T-cell (primary cell): ENCODE measurements around the gene IFI6. TPM values are rescaled to one million over a fixed set of nuclear protein-coding genes. Genes with fewer than 3 reads are reported as not detected.
"Not testable (repeated sequence)": the region's sequence is repeated elsewhere in the genome, so short reads cannot be mapped to it uniquely, and the experiment has no call there.

Source experiments
- ATAC-seq, 4 experiments: fragments of 200-7000 bp in 3 of 4; fragments of 150-1000 bp in 1 of 4; cut with Tn5 transposase; replicated peaks in 1 of 4; 1 replicate in 3 of 4; 2 replicates in 1 of 4; pipeline ENCODE4 v1.10.0; 2021; ENCODE audit warnings: moderate library complexity in 3 of 4, mild to moderate bottlenecking in 2 of 4, moderate number of reproducible peaks in 1 of 4
- CTCF ChIA-PET, 2 donors: fragments of 300-600 bp; sonication (Branson Sonifier 250); formaldehyde crosslinking; loops; one replicate each; lab custom pipeline; 2022; ENCODE audit warnings: antibody characterized with exemption in 2 of 2; lab: Charles Lee
- POLR2A ChIA-PET, 2 donors: fragments of 300-600 bp; sonication (Branson Sonifier 250); formaldehyde crosslinking; loops; one replicate each; lab custom pipeline; 2022; ENCODE audit warnings: antibody characterized with exemption in 2 of 2; lab: Charles Lee
- DNase-seq, 35 experiments: peaks; one replicate each; pipeline versions ENCODE4 v3.0.0 to v3.0.0-alpha.2; 2013 to 2023
- H3K27ac ChIP-seq: one replicate; pipeline ENCODE4 v1.5.1; 2013; ENCODE audit warnings: low read length
- H3K27me3 ChIP-seq, 2 experiments: replicated peaks in 1 of 2; 1 replicate in 1 of 2; 2 replicates in 1 of 2; pipeline versions ENCODE4 v1.6.1 to v1.7.0; 2013; ENCODE audit warnings: low read length in 1 of 2, mixed read lengths in 1 of 2; ENCODE audit not compliant: control insufficient read depth in 2 of 2, insufficient read depth in 2 of 2; ENCODE audit errors: extremely low read depth in 1 of 2
- H3K36me3 ChIP-seq, 2 donors: 1 replicate in 1 of 2; 2 replicates in 1 of 2; pipeline versions ENCODE4 v1.6.1 to v1.7.0; 2013; ENCODE audit warnings: low read length in 1 of 2; ENCODE audit not compliant: control insufficient read depth in 2 of 2, insufficient read depth in 1 of 2; ENCODE audit errors: extremely low read depth in 1 of 2
- H3K4me1 ChIP-seq, 2 experiments: 1 replicate in 1 of 2; 2 replicates in 1 of 2; pipeline versions ENCODE4 v1.6.1 to v1.7.0; 2013; ENCODE audit warnings: low read length in 2 of 2, mixed read lengths in 1 of 2; ENCODE audit not compliant: insufficient read depth in 2 of 2, control insufficient read depth in 1 of 2; ENCODE audit errors: extremely low read depth in 1 of 2
- H3K4me3 ChIP-seq, 2 donors: 1 replicate in 1 of 2; 2 replicates in 1 of 2; pipeline versions ENCODE4 v1.5.1 to v1.7.0; 2013; ENCODE audit warnings: mild to moderate bottlenecking in 2 of 2, low read length in 1 of 2, moderate library complexity in 1 of 2; ENCODE audit not compliant: control insufficient read depth in 1 of 2; ENCODE audit errors: extremely low read depth in 1 of 2
- H3K9me3 ChIP-seq: 2 replicates; pipeline ENCODE4 v1.7.0; 2013
- H3K27ac Mint-ChIP-seq, 2 donors: one replicate each; pipeline ENCODE4 v1.8.0; 2020 to 2021; ENCODE audit warnings: mild to moderate bottlenecking in 2 of 2, mixed read lengths in 2 of 2
- H3K27me3 Mint-ChIP-seq, 2 donors: one replicate each; pipeline ENCODE4 v1.8.0; 2021 to 2022; ENCODE audit warnings: mixed read lengths in 2 of 2
- H3K36me3 Mint-ChIP-seq: one replicate; pipeline ENCODE4 v1.8.0; 2021; ENCODE audit warnings: mixed read lengths
- H3K4me1 Mint-ChIP-seq, 3 donors: one replicate each; pipeline ENCODE4 v1.8.0; 2020 to 2022; ENCODE audit warnings: mixed read lengths in 3 of 3, mild to moderate bottlenecking in 1 of 3
- H3K4me3 Mint-ChIP-seq, 3 donors: one replicate each; pipeline ENCODE4 v1.8.0; 2020 to 2022; ENCODE audit warnings: mild to moderate bottlenecking in 3 of 3, mixed read lengths in 3 of 3, moderate library complexity in 3 of 3
- H3K9me3 Mint-ChIP-seq, 3 donors: one replicate each; pipeline ENCODE4 v1.8.0; 2020 to 2022; ENCODE audit warnings: mixed read lengths in 3 of 3
- WGBS: methylation state at CpG from one replicate; pipeline ENCODE4 v1.1.5; 2013; ENCODE audit warnings: missing lambda C conversion rate; ENCODE audit not compliant: insufficient coverage; 5-methylcytosine and 5-hydroxymethylcytosine counted together
- total RNA-seq, 35 experiments: library from RNA in 6 of 35; stranded (reverse) in 6 of 35; fragments of 120-200 nt in 1 of 35; gene quantifications; one replicate each; pipeline versions ENCODE4 v1.2.1 to v1.2.4 and lab custom pipeline; 2013 to 2026

Gene IFI6
- total RNA-seq, 5 donors from 2014 or later (not counting 1 experiment from before 2014, with no cell fraction given), result 28.2 to 52.1 (median 40.7) TPM

- no peaks in the 10 kb centered on the region for H3K27me3 Mint-ChIP-seq
- DNase-seq (no peak), ATAC-seq (no peak)
- peaks cover 14 to 42% (median 17%) of the 10 kb centered on the region in 3 donors for H3K4me1 Mint-ChIP-seq
- H3K27me3 ChIP-seq, result no peaks in the 10 kb centered on the region
- H3K27ac Mint-ChIP-seq, result peak overlapping the region in 1 of 2 donors; percentile 80
- H3K9me3 Mint-ChIP-seq, result no peaks in the 10 kb centered on the region
- H3K36me3 Mint-ChIP-seq, result no peaks in the 10 kb centered on the region
- no peaks in the 10 kb centered on the region for H3K36me3 ChIP-seq
- peaks cover 3 to 13% of the 10 kb centered on the region in 2 experiments for H3K4me1 ChIP-seq
- CTCF ChIA-PET, result interaction anchor here (1.2 to 1.9 kb wide), 4 partner anchors 18 to 25 kb away, joined by 3 to 14 read pairs (median 6); no protein-coding TSS in a partner anchor
- POLR2A ChIA-PET, result interaction anchor here in 1 of 2 donors (0.5 kb wide), 1 partner anchor 1102 kb away, joined by 3 read pairs; no protein-coding TSS in a partner anchor
- H3K9me3 ChIP-seq, result no peaks in the 10 kb centered on the region
- H3K4me3 ChIP-seq, result no peak overlapping the region
- 90% methylated on average over 1 of the region's 5 CpGs for WGBS
- H3K27ac ChIP-seq, result no peak overlapping the region
- H3K4me3 Mint-ChIP-seq, result no peak overlapping the region
Observed at GRCh38 chr1:27644369-27645070, 27.5 kb downstream of the IFI6 start.

GRCh38 chr1:27643600-27644368 lies 28.2 kb downstream of the IFI6 start:
- Mint-ChIP-seq H3K4me1 (peaks cover 16 to 47% (median 19%) of the 10 kb centered on the region in 3 donors), H3K27me3 (no peaks in the 10 kb centered on the region), H3K27ac (peak overlapping the region; percentile 53 to 80), H3K36me3 (no peaks in the 10 kb centered on the region), H3K4me3 (no peak overlapping the region), H3K9me3 (no peaks in the 10 kb centered on the region)
- H3K9me3 ChIP-seq, result no peaks in the 10 kb centered on the region
- ChIA-PET POLR2A (interaction anchor here in 1 of 2 donors (0.5 kb wide), 1 partner anchor 1103 kb away, joined by 3 read pairs; no protein-coding TSS in a partner anchor), CTCF (interaction anchor here (0.6 to 1.9 kb wide), 5 partner anchors 19 to 35 kb away, joined by 3 to 14 read pairs (median 5); no protein-coding TSS in a partner anchor)
- DNase-seq (peak; percentile 49 to 85 (median 67)), ATAC-seq (peak; percentile 96 to 97 (median 96))
- 16% methylated on average over 9 of the region's 13 CpGs for WGBS
- peaks cover 3 to 16% of the 10 kb centered on the region in 2 experiments for H3K4me1 ChIP-seq
- H3K27me3 ChIP-seq, result no peaks in the 10 kb centered on the region
- no peaks in the 10 kb centered on the region for H3K36me3 ChIP-seq
- no peak overlapping the region for H3K27ac ChIP-seq
- no peak overlapping the region for H3K4me3 ChIP-seq

- H3K4me1 Mint-ChIP-seq, result peaks cover 25 to 58% (median 37%) of the 10 kb centered on the region in 3 donors
- 100% methylated on average over 1 of the region's 9 CpGs for WGBS
- POLR2A ChIA-PET, H3K4me3 Mint-ChIP-seq, ATAC-seq, H3K4me3 ChIP-seq, DNase-seq, H3K27ac ChIP-seq, H3K9me3 Mint-ChIP-seq, H3K36me3 ChIP-seq, H3K27me3 ChIP-seq, H3K9me3 ChIP-seq, H3K27ac Mint-ChIP-seq, H3K36me3 Mint-ChIP-seq, H3K27me3 Mint-ChIP-seq: not testable (repeated sequence)
- H3K4me1 ChIP-seq, result peaks cover 3 to 29% of the 10 kb centered on the region in 2 experiments
- CTCF ChIA-PET, result interaction anchor here (0.7 to 0.9 kb wide), 3 partner anchors 9 to 999 kb away, joined by 3 to 7 read pairs (median 5); no protein-coding TSS in a partner anchor
Observed at GRCh38 chr1:27640514-27640913, 31.5 kb downstream of the IFI6 start.

GRCh38 chr1:27638805-27639204 lies 33.2 kb downstream of the IFI6 start:
- ChIA-PET POLR2A (interaction anchor here in 1 of 2 donors (0.5 kb wide), 1 partner anchor 18 kb away, joined by 3 read pairs; no protein-coding TSS in a partner anchor), CTCF (interaction anchor here in 1 of 2 donors (0.7 to 1.2 kb wide), 2 partner anchors 11 to 24 kb away, joined by 3 read pairs; no protein-coding TSS in a partner anchor)
- Histone ChIP-seq H3K4me3 (no peak overlapping the region), H3K4me1 (peaks cover 4 to 37% of the 10 kb centered on the region in 2 experiments), H3K9me3 (no peaks in the 10 kb centered on the region), H3K27ac (no peak overlapping the region), H3K36me3 (no peaks in the 10 kb centered on the region), H3K27me3 (no peaks in the 10 kb centered on the region)
- H3K27ac Mint-ChIP-seq, result peak overlapping the region in 1 of 2 donors; percentile 43
- WGBS, result no CpG with 5 or more reads among the region's 2 CpGs
- H3K9me3 Mint-ChIP-seq, result no peaks in the 10 kb centered on the region
- ATAC-seq (no peak), DNase-seq (no peak)
- H3K27me3 Mint-ChIP-seq, result no peaks in the 10 kb centered on the region
- no peak overlapping the region for H3K4me3 Mint-ChIP-seq
- H3K36me3 Mint-ChIP-seq, result no peaks in the 10 kb centered on the region
- peaks cover 26 to 52% (median 38%) of the 10 kb centered on the region in 3 donors for H3K4me1 Mint-ChIP-seq

- ChIA-PET POLR2A (interaction anchor here in 1 of 2 donors (0.5 to 0.6 kb wide), 2 partner anchors 18 to 46 kb away, joined by 3 to 8 read pairs; no protein-coding TSS in a partner anchor), CTCF (interaction anchor here (1.0 to 1.2 kb wide), 2 partner anchors 24 to 87 kb away, joined by 3 to 4 read pairs; no protein-coding TSS in a partner anchor)
- no peaks in the 10 kb centered on the region for H3K36me3 ChIP-seq
- 67% methylated on average over 1 of the region's 5 CpGs for WGBS
- Mint-ChIP-seq H3K27ac (peak overlapping the region; percentile 13 to 41), H3K36me3 (no peaks in the 10 kb centered on the region), H3K27me3 (no peaks in the 10 kb centered on the region), H3K4me1 (peaks cover 27 to 52% (median 38%) of the 10 kb centered on the region in 3 donors), H3K4me3 (no peak overlapping the region), H3K9me3 (no peaks in the 10 kb centered on the region)
- H3K4me1 ChIP-seq, result peaks cover 7 to 37% of the 10 kb centered on the region in 2 experiments
- ATAC-seq (no peak), DNase-seq (no peak)
- H3K27me3 ChIP-seq, result no peaks in the 10 kb centered on the region
- H3K9me3 ChIP-seq, result no peaks in the 10 kb centered on the region
- H3K27ac ChIP-seq, result no peak overlapping the region
- H3K4me3 ChIP-seq, result no peak overlapping the region
Observed at GRCh38 chr1:27638047-27638734, 33.8 kb downstream of the IFI6 start.
